ENCODE measurements around the gene PLEKHG2. TPM values are rescaled to one million over a fixed set of nuclear protein-coding genes. Genes with fewer than 3 reads are reported as not detected.

PLEKHG2 gene
- total RNA-seq, 3 donors from 2014 or later = 6.5 to 26.7 (median 17.9) TPM

GRCh38 chr19:39403331-39404312 is 8.8 kb upstream of the PLEKHG2 start:
- peak; percentile 49 for ATAC-seq
- peaks cover 52% of the 10 kb centered on the region for H3K4me1 ChIP-seq (ENCODE audit: low read depth)
- H3K9me3 ChIP-seq = no peaks in the 10 kb centered on the region
- TF ChIP-seq CTCF (IDR thresholded peaks at IDR 0.05) = no peak
- DNase-seq = peak; percentile 96 to 99 (median 96)
- H3K4me3 ChIP-seq = no peak overlapping the region
- intact Hi-C loops (cut with DNase I, micrococcal nuclease) = no loop called here
- no peaks in the 10 kb centered on the region for H3K36me3 ChIP-seq (ENCODE audit: low read depth)

GRCh38 chr19:39405261-39405957 is 7.1 kb upstream of the PLEKHG2 start:
- Histone ChIP-seq H3K9me3 (no peaks in the 10 kb centered on the region), H3K4me3 (no peak overlapping the region), H3K4me1 (ENCODE audit: low read depth) (peaks cover 40% of the 10 kb centered on the region), H3K36me3 (ENCODE audit: low read depth) (no peaks in the 10 kb centered on the region)
- ATAC-seq = no peak
- DNase-seq = peak in 1 of 3 donors; percentile 61
- intact Hi-C loops (cut with DNase I, micrococcal nuclease) = no loop called here
- no peak for TF ChIP-seq CTCF (IDR thresholded peaks at IDR 0.05)

- no peak for TF ChIP-seq CTCF (IDR thresholded peaks at IDR 0.05)
- DNase-seq = peak in 2 of 3 donors; percentile 55 to 87
- peak; percentile 0 for ATAC-seq
- Histone ChIP-seq H3K36me3 (ENCODE audit: low read depth) (no peaks in the 10 kb centered on the region), H3K4me3 (peak overlapping the region; percentile 92), H3K4me1 (ENCODE audit: low read depth) (peaks cover 41% of the 10 kb centered on the region), H3K9me3 (no peaks in the 10 kb centered on the region)
- intact Hi-C loops (cut with DNase I, micrococcal nuclease) = no loop called here
Measured at GRCh38 chr19:39405958-39406655, 6.4 kb upstream of the PLEKHG2 start.

- peak; percentile 95 to 96 (median 96) for DNase-seq
- Histone ChIP-seq H3K9me3 (no peaks in the 10 kb centered on the region), H3K4me1 (ENCODE audit: low read depth) (peaks cover 41% of the 10 kb centered on the region), H3K36me3 (ENCODE audit: low read depth) (no peaks in the 10 kb centered on the region), H3K4me3 (peak within 1 kb of the TSS; percentile 92)
- intact Hi-C loops (cut with DNase I, micrococcal nuclease) = no loop called here
- peak; percentile 41 for ATAC-seq
- no peak for TF ChIP-seq CTCF (IDR thresholded peaks at IDR 0.05)
Measured at GRCh38 chr19:39406656-39407409, 5.6 kb upstream of the PLEKHG2 start, which contains the start of gene ZFP36. Gene ZFP36, plus strand, starts transcription at chr19:39406847. Its CDS starts 58 bp downstream, at chr19:39406905.

DNA sequence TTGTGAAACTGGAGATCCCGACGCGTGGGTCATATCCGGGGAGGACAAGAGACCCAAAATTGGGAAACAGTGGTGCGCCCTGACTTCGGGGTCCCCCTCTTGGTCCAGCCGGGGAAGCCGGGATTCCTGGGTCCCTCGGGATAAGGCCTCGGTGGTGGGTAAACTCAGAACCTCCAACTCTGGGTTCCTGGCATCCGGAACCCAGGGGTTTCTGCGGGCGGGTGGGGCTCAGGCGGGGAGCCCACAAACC is 5.1 kb upstream of the PLEKHG2 start:
- TF ChIP-seq CTCF (IDR thresholded peaks at IDR 0.05) = no peak
- Histone ChIP-seq H3K4me1 (ENCODE audit: low read depth) (peaks cover 38% of the 10 kb centered on the region), H3K4me3 (peak overlapping the region; percentile 92), H3K9me3 (no peaks in the 10 kb centered on the region), H3K36me3 (ENCODE audit: low read depth) (no peaks in the 10 kb centered on the region)
- intact Hi-C loops (cut with DNase I, micrococcal nuclease) = no loop called here
- no peak for DNase-seq
- ATAC-seq = no peak

All from mucosa of descending colon (tissue), 3 donors.